Measurements from ENCODE around the gene SIL1. TPM values are rescaled to one million over a fixed set of nuclear protein-coding genes. Genes with fewer than 3 reads are reported as not detected.

The SIL1 gene
- total and polyA plus RNA-seq, 2 of the 4 experiments (the other 2 are of a cell fraction), result 56.1 to 66.0 TPM

GRCh38 chr5:138978080-138978479, 220.1 kb downstream of the SIL1 start:
- no peak overlapping the region for H3K4me2 ChIP-seq (ENCODE audit: low read depth, low read length)
- no CpG with 5 or more reads among the region's 1 CpG for WGBS, 2 experiments (ENCODE audit: extremely low coverage in 2 of 2, insufficient read length in 1 of 2)
- no peak overlapping the region for H2AK9ac ChIP-seq (replicated peaks; ENCODE audit: low read depth, low read length, poor library complexity)
- H2BK120ac ChIP-seq (ENCODE audit: low read depth, low read length), result no peak overlapping the region
- intact Hi-C loops (cut with micrococcal nuclease), result no loop called here
- peaks cover 0 to 11% of the 10 kb centered on the region in 2 experiments; a peak in 1 of 4 replicates for H3K79me1 ChIP-seq (ENCODE audit: low read depth in 1 of 2, low read length in 2 of 2)
- POLR2A ChIA-PET (ENCODE audit: unreplicated experiment), result no interaction called here
- H2BK15ac ChIP-seq (ENCODE audit: low read depth, low read length), result no peak overlapping the region
- no peaks in the 10 kb centered on the region for H3K27me3 ChIP-seq (ENCODE audit: control insufficient read depth, insufficient read depth, low read length)
- H3K4me3 ChIP-seq (ENCODE audit: insufficient read depth, low read depth, low read length), result no peak overlapping the region
- no peak overlapping the region for H2AFZ ChIP-seq (replicated peaks; ENCODE audit: low read length, poor library complexity)
- H3K56ac ChIP-seq (ENCODE audit: extremely low read depth, insufficient read depth, low read length), result no peak overlapping the region
- H3K14ac ChIP-seq (replicated peaks; ENCODE audit: low read depth, low read length), result no peak overlapping the region
- DNase-seq (peak; percentile 42), ATAC-seq (ENCODE audit: low read depth) (peak; percentile 65)
- H3K23ac ChIP-seq (ENCODE audit: low read depth, low read length), result no peak overlapping the region
- H2BK20ac ChIP-seq (ENCODE audit: low read depth, low read length), result no peak overlapping the region
- peak overlapping the region in 1 of 2 experiments; percentile 2; a peak in 1 of 4 replicates for H4K8ac ChIP-seq (ENCODE audit: low read depth in 2 of 2, low read length in 2 of 2)
- in situ Hi-C loops (cut with MboI; ENCODE audit: low sequenced_read_pairs), result no loop called here
- BruUV-seq (replicated peaks), result no TSS peak
- no peak overlapping the region for H3K9ac ChIP-seq (ENCODE audit: low read depth, low read length)
- dilution Hi-C loops (cut with HindIII; ENCODE audit: low sequenced_read_pairs, unreplicated experiment), result no loop called here
- no peak overlapping the region for H4K5ac ChIP-seq (ENCODE audit: low read depth, low read length)
- TF ChIP-seq FOS (IDR thresholded peaks at IDR 0.05; ENCODE audit: low read depth, low read length), result no peak
- no peak for TF ChIP-seq NFE2L2 (IDR thresholded peaks at IDR 0.05; ENCODE audit: low read depth, low read length)
- no peak for TF ChIP-seq CHD1 (IDR thresholded peaks at IDR 0.05; ENCODE audit: low read depth, low read length)
- TF ChIP-seq RCOR1 (IDR thresholded peaks at IDR 0.05; ENCODE audit: insufficient replicate concordance, low read length), result no peak
- no peak for TF ChIP-seq MAFK (IDR thresholded peaks at IDR 0.05; ENCODE audit: low read depth, low read length)
- TF ChIP-seq POLR2A (IDR thresholded peaks at IDR 0.05; ENCODE audit: low read depth, low read length), result no peak
- TF ChIP-seq CEBPB (IDR thresholded peaks at IDR 0.05; ENCODE audit: low read depth, low read length), result peak; percentile 39; the same call in 1 of the 2 replicates
- no peak for TF ChIP-seq USF2 (IDR thresholded peaks at IDR 0.05; ENCODE audit: low read depth, low read length)
- no peak for TF ChIP-seq SMC3 (IDR thresholded peaks at IDR 0.05; ENCODE audit: low read depth, low read length)
- no peak overlapping the region for H4K91ac ChIP-seq (ENCODE audit: insufficient read depth, low read depth, low read length)
- no peaks in the 10 kb centered on the region for H3K9me3 ChIP-seq (ENCODE audit: control insufficient read depth, insufficient read depth, low read length)
- H3K18ac ChIP-seq (ENCODE audit: low read depth, low read length), result peak overlapping the region; percentile 44; the same call in 1 of the 2 replicates
- no peaks in the 10 kb centered on the region for H4K20me1 ChIP-seq (ENCODE audit: insufficient read depth, low read length)
- H2AK5ac ChIP-seq (ENCODE audit: low read depth, low read length), result no peak overlapping the region
- no peak overlapping the region for H3K4ac ChIP-seq (ENCODE audit: low read depth, low read length)
- H3K27ac ChIP-seq (ENCODE audit: insufficient read depth, low read length), result no peak overlapping the region
- peaks cover 25% of the 10 kb centered on the region for H3K9me1 ChIP-seq (ENCODE audit: insufficient read depth, low read length)
- CTCF ChIA-PET, result no interaction called here
- H3K4me1 ChIP-seq (ENCODE audit: control insufficient read depth, insufficient read depth, low read length), result peaks cover 13% of the 10 kb centered on the region
- H3K36me3 ChIP-seq (ENCODE audit: control insufficient read depth, insufficient read depth, low read length), result no peaks in the 10 kb centered on the region
- peak overlapping the region; percentile 28 for H2BK5ac ChIP-seq (ENCODE audit: low read depth, low read length, poor library complexity, severe bottlenecking)
